ENCODE results near the gene XCR1.
"Not testable (repeated sequence)": the region's sequence is repeated elsewhere in the genome, so short reads cannot be mapped to it uniquely, and the experiment has no call there.

The XCR1 gene, protein sequence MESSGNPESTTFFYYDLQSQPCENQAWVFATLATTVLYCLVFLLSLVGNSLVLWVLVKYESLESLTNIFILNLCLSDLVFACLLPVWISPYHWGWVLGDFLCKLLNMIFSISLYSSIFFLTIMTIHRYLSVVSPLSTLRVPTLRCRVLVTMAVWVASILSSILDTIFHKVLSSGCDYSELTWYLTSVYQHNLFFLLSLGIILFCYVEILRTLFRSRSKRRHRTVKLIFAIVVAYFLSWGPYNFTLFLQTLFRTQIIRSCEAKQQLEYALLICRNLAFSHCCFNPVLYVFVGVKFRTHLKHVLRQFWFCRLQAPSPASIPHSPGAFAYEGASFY

DNA sequence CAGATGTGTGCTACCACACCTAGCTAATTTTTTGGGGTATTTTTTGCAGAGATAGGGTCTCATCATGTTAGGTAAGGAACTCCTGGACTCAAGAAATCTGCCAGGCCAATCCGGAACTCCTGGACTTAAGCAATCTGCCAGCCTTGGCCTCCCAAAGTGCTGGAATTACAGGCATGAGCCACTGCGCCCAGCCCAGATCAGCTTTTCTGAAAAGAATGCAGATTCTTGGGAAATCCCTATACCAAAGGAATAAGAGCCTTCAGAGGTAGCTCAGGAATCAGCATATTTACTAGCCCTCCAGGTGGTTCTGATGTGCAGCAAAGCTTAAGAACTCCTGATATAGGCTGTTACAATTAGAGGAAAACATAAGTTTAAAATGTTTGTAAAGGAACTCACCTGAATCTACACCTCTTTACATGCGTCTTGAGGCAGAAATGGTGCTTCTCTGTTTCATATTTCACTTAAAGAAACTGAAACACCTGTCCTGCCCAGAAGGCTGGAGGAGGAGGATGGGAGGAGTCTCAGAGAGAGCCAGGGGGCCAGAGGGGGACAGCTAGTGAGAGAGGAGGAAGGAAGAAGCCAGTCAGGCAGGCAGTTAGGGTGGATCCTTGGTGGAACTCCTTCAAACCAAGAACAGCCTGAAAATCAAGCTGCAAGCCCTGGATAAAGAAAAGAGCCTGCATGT, at the start of gene XCR1:
TSS of gene XCR1 (minus strand) at position 463 of the 685 bp plus-strand sequence. CDS start 5,536 bp downstream, outside the sequence.
- no peak for DNase-seq

DNA sequence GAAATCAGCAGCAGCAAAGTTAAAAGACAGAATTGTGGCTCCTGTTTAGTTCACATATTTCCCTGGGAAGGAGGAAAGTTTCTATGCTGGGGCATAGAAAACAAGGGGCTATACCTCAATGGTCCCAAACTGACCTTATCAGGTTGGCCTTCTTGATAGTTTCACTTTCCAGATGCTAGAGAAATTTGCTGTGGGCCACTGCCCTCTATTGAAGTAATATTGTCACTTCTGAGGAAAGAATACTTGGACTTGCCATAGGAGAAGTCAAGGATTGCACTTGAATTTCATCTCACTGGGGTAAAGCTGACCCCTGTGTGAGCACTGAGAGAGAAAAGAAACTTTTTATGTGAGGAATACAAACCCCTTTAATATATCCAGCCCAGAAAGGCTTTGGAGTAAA, 49.3 kb upstream of the XCR1 start:
- DNase-seq, result no peak

DNA sequence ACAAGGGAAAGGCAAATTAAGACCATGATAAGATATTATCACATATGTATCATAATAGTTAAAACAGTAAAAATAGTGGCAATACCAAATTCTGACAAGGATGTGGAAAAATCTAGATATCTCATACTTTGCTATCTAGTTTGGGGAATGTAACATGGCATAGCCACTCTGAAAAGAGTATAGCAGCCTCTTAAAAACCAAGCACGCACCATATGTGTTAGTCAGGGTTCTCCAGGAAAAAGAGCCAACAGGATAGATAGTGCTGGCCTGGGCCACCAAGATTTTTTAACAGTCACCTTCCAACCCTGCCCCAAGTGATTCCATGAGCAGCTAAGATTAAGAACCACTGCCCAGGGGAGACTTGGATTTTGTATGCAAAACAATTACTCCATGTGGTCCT, 48.5 kb upstream of the XCR1 start:
- DNase-seq, result no peak

DNA sequence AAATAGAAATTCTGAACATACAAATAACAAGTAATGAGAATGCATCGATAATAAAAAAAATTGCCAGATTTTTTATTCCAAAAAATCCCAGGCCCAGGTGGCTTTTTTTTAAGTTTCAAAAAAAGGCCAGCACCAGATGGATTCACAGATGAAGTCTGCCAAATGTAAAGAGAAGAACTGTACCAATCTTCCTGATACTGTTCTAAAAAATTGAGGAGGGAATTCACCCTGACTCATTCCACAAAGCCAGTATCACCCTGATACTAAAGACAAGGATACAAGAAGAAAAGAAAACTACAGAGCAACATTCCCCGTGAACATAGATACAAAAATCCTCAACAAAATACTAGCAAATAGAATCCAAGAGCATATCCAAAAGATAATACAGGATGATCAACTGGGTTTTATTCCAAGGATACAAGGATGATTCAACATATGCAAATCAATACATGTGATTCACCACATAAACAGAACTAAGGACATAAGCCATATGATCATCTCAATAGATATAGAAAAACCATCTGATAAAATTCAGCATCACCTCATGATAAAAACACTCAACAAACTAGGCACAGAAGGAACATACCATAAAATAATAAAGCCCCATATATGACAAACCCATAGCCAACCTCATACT, 44.1 kb upstream of the XCR1 start:
- no peak for DNase-seq

DNA sequence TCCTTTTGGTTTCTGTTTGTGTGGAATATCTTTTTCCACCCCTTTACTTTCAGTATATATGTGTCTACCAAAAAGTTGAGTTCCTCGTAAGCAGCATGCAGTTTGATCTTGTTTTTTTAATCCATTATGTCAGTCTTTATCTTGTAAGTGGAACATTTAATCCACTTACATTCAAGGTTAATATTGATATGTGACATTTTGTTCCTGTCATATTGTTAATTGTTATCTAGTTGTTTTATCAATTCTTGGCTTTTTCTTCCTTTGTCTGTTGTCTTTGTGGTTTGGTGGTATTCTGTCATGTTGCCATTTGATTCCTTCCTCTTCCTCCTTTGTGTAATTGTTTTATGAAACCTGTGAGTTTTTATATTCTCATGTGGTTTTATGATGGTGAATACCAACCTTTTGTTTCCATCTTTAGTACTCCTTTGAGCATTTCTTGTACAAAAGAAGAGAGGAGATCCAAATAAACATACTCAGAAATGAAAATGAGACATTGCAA, 43.4 kb upstream of the XCR1 start:
- DNase-seq, result no peak

DNA sequence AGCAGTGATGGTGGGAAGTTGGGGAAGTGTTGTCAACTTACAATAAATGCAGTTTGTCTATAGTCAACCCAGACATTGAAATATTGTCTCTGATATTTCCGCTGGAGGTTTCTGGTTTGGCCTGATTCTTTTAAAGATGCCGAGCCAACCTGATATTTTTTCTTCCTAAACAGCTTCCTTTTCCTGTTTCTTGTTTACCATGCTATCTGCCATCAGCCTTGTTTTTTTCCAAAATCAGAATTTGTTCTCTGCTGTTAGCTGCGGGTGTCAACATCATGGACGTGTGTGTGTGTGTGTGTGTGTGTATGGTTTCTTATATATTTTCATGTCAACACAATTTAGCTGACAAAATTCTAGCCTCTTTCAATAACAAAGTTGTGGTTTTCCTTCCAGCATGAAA, 41.2 kb upstream of the XCR1 start:
- DNase-seq, result no peak

DNA sequence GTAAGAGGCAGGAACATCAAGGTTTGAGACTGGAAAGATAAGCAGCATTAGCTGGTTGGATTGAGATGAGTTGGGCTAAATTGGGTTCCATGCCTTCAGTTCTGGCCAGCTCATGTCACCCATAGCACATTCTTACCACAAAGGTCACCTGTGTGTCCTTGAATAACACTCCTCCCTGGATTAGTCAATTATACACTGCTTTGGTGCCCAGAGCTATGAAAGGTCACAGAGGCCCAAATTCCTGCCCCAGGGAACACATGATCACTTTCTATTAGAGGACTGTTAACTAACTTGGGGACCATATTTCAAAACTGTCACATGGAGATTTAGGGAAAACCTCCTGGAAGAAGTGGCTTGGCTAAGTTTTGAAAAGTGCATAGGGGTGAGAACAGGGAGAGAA, 40.1 kb upstream of the XCR1 start:
- no peak for DNase-seq

DNA sequence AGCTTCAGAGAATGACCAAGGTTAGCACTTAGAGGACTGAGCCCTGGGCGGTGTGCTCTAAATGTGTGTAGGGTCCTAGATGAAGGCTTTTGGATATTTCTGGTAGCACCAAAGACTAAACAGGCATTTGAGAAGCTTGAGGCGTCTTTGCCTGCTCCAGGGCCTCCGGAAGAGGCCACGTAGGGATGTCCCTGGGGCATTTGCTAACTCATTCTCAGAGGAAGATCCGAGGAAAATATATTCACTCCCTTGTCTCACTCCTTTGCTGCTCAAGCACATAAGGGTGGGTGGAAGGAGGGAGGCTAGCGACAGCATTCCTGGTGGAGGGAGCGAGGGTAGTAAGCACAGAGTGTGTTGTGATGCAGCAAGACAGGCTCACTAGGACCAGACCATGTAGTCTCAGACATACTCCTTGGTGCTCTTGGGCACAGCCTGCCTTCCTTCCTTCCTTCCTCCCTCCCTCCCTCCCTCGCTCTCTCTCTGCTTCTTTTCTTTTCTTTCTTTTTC, 38.5 kb upstream of the XCR1 start:
- no peak for DNase-seq

DNA sequence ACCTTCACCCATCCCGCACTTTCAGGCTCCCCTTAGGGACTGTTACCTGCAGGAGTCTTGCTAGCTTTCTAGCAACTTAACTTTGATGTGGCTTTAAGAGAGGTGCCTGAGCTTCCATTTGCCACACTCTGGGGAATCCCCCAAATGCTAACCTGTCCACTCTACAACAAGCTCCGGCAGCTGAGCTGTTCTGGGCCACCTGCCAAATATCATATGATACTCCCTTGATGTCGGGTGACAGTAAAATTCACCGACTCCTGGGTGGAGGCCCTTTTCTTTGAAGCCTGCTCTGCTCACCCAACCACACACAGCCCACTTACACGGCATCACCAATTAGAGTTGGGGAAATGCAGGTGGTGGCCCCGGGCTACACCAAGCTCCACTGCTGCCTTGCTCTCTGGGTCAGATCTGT, 38.0 kb upstream of the XCR1 start:
- no peak for DNase-seq

DNA sequence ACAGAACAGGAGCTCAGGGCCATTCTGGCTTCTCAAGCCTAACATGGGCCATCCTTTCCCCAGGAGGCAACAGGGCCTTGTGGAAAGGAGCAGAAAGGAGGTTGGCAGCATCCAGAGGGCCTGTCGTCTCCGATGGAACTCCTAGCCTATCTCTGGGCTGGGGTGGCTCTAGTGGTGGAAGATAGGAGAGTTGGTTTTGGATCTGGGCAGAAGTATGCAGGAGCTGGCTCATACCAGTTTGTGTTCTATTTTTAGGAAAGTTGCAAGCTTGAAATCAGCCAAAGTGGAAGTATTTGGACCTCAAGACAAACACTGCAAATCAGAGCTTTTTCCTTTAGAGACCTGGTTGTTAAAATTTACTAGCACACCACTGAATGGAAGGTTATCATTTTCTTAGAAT, 35.4 kb upstream of the XCR1 start:
- DNase-seq, result no peak

DNA sequence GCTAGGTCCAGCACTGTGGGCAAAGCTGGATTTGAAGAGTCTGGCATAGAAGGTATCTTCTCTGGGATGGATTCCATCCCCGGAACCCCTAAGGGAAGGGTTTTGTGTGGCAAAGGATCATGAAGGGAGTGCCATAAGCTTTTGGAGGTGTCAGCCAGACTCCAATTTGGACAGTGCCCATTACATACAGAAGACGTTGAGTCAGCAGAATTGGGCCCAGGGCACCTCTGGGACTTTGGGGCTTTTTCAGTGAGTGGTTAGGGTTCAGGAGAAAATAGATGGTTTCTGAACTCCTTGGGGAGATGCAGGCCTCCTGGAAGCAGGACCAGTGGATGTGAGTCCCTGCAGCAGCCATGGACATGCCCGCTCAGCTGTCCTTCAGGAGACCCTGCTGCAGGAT, 34.6 kb upstream of the XCR1 start:
- DNase-seq, result no peak

DNA sequence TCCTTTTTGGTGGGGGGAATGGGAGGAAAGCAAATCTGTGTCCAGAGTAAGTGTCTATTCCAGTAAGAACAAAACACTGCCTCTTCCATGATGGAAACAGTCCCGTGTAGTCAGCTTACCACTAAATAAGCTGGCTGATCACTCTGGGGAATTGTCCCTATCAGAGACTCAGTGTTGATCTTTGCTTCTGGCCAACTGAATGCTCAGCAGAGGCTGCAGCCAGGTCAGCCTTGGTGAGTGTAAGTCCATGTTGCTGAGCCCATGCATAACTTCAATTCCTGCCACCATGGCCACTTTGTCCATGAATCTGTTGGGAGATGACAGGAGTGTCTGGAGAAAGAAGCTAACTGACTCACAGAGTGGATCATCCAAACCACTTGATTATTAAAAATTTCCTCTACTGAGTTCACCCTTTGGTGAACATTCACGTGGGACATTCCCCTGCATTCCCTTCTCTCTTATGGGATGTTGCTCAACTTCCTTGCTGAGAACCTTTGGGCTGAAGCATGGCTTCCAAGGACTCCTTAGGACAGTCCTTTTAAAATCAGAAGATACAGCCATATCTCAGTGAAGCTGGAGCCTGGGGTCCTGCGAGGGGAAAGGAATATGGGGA, 33.9 kb upstream of the XCR1 start:
- no peak for DNase-seq

DNA sequence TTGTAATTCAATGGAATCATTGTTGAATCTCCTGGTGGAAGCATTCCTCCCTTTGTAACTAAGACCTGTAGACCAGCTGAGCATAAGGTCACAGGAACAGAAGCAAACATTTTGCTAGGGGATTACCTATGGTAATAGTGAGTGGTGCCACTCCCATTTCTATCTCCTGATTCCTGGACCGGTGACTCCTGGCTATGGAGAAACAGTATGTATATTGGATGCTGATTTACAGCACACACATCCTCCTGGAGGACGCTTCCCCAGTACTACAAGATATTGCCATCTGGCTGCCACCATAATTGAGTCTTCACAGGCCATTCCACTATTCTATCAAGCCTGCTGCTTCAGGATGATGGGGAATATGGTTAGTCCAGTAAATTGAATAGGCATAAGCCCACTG, 33.3 kb upstream of the XCR1 start:
- no peak for DNase-seq

DNA sequence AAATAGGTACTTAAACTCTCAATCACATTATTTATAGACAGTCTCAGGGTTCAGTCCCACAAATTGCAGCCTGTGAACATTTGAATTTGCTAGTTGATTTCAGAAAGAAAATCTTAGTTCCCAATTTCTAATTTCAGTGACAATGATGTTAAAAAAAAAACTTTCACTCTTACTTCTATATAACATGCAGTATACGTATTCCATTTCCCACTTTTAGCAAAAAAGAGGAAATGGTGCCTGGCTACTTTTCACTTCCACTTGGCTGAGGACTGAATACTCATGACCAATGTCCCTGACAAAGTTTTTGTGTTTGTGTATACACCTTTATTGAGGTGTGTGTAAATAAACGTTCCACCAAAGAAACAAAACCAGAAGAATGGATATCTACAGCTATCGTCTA, 32.1 kb upstream of the XCR1 start:
- no peak for DNase-seq

DNA sequence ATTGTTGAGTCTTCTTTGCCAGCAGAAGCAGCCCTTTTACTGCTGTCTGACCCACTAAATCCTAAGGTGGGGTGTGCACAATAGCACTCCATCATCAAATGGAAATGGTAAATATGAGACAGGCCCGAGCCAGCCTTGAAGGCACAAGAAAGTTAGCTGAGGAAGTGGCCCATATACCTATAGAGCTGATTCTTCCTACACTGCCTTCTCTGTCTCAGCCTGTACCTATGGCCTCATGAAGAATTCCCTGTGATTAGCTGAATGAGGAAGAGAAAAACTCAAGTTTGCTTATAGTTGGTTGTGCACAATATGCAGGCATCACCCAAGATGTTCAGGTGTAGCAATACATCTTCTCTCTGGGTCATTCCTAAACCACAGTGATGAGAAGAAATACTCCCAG, 31.7 kb upstream of the XCR1 start:
- no peak for DNase-seq

DNA sequence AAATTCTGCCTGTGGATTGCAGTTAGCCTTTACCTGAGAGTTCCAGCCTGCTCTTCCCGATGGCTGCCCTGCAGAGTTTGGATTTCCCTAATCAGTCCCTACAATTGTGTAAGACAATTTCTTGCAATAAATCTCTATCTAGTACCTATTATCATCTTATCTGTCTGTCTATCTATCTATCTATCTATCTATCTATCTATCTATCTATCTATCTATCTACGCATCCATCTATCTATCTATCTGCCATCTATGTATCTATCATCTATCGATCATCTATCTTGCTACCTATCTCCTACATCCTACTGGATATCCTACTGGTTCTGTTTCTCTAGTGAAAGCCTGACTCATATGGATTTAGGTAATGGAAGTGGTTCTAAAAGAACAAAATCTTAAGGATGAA, 30.4 kb upstream of the XCR1 start:
- no peak for DNase-seq

DNA sequence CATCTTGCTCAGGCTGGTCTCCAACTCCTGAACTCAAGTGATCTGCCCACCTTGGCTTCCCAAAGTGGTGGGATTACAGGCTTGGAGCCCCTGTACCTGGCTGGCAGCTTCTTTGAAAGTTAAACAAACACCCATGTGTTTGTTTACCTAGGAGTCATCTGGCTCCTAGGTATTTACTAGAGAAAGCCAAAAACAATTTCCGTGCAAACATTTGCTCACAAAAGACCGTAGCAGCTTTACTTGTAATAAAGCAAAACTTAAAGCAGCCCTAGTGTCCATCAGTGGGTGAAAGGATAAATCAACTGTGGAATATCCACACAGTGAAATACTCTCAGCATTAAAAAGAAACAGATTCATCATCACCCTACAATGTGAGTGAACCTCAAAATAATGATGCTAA, 29.4 kb upstream of the XCR1 start:
- no peak for DNase-seq

DNA sequence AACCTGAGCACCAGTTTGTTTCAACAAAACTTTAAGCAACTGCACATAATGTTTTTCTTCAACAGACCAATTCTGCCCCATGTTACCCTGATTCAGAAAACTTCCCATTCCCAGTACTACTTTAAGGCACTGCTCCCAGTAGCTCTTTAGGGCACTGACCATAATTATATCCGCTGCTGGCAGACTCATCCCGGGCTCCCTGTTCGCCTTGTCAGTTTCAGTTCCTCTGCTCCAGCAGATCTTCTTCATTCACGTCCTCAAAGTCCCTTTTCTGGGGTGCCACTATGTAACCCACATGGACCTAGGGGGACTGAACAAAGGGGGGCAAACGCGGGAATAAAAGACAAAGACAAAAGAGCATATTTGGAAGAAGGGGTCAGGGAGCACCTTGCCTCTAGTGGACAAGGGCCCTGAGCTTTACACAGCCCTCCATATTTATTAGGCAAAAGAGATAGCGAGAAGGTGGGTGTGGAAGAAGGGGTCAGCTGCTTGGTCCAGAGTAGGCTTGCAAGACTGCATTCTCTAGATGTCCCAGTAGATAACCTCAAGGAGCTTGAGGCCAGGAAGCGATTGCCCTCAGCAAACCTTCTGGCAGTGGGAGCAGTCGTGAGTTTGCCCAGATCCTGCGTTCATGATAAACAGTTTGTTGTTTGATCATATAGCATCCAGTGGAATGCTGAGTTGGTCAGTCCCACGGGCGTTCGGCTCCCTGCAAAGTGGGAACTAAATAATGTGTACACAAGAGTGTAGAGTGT, 26.7 kb upstream of the XCR1 start:
- DNase-seq, result not testable (repeated sequence)

DNA sequence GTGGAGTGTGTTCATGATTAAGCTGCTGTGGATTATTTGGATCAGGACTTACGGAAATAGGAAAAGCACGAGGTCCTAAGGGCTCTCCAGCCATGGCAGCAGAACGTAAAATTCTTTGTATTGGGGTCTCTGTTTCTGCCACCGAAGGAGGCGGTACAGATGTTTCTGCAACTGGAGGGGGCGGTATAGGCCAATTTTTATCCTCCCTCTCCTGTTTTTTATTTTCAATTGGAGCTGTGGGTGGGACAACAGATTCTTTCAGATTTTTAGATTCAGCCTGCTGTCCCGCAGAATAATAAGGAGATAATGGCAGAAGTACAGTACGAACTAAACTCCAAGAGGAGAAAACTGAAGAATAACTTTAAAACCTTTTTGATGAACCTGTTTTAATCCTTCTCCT, 26.0 kb upstream of the XCR1 start:
- not testable (repeated sequence) for DNase-seq

DNA sequence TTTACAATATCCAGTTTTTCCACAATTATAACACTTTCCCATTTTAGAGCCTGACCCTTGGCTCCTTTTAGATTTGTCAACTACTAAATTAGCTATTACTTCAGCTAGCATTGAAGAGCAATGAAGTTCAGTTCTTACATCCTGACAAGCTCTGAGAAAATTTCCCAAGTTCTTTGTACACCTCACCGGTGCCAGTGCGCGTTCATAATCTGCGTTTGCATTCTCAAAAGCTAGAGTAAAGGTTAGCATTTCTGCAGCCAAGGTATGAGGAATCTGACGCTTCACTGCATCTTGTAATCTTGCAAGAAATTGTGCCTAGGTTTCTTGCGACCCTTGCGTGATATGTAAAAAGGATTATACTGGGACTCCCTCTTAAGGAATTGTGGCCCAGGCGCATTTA, 25.2 kb upstream of the XCR1 start:
- DNase-seq, result no peak

DNA sequence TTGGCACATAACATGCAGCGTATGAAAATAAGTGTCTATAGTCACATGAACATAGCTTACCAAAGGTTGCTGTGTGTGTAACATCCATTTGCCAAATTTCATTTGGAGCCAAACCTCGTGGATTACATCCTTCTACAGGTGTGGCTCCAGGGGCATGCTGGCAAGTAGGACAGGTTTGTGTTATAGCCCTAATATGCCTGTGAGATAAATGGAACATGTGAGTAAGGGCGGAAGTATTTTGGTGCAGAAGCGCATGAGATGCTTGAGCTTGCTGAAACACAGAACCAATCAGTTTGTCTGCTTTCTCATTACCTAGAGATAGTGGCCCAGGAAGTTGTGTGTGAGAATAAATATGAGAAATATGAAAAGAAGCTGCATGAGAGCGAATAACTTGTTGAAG, 21.8 kb upstream of the XCR1 start:
- DNase-seq, result no peak

DNA sequence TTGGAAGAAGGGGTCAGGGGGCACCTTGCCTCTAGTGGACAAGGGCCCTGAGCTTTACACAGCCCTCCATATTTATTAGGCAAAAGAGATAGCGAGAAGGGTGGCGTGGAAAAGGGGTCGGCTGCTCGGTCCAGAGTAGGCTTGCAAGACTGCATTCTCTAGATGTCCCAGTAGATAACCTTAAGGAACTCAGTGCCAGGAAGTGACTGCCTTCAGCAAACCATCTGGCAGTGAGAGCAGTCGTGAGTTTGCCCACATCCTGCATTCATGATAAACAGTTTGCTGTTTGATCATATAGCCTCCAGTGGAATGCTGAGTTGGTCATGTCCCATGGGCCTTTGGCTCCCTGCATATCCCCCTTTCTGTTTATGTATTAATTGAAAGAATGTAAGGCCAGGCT, 18.9 kb upstream of the XCR1 start:
- DNase-seq, result not testable (repeated sequence)

DNA sequence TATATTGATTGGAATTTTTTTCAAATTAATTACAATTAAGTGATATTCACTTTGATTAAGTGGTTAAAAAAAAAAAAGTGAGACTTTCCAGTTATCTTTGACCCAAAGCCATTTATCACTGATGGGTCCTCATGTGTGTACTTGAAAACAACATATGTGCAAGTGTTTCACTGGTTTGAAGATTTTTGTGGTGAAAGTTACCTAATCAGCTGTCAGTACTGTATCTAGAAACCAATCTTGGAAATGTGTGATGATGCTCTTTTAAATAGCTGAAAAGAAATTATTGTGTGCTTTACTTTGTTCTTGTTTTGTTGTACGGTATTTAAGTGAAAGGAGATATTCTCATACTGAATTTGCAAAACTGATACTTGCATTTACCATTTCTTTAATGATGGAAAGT, 11.6 kb upstream of the XCR1 start:
- DNase-seq, result no peak
